ENCODE data around the gene FIGN.

Gene FIGN

GRCh38 chr2:163719331-163719730 lies 16.5 kb downstream of the FIGN start:
- TF ChIP-seq, protein P1, sequence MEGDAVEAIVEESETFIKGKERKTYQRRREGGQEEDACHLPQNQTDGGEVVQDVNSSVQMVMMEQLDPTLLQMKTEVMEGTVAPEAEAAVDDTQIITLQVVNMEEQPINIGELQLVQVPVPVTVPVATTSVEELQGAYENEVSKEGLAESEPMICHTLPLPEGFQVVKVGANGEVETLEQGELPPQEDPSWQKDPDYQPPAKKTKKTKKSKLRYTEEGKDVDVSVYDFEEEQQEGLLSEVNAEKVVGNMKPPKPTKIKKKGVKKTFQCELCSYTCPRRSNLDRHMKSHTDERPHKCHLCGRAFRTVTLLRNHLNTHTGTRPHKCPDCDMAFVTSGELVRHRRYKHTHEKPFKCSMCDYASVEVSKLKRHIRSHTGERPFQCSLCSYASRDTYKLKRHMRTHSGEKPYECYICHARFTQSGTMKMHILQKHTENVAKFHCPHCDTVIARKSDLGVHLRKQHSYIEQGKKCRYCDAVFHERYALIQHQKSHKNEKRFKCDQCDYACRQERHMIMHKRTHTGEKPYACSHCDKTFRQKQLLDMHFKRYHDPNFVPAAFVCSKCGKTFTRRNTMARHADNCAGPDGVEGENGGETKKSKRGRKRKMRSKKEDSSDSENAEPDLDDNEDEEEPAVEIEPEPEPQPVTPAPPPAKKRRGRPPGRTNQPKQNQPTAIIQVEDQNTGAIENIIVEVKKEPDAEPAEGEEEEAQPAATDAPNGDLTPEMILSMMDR (conservative IDR thresholded peaks at IDR 0.05; ENCODE audit: low read depth, low read length): no peak
- no peak overlapping the region for H3K4me3 ChIP-seq (ENCODE audit: low read length)
- DNase-seq (ENCODE audit: low read depth): no peak

GRCh38 chr2:163717993-163718680 lies 17.7 kb downstream of the FIGN start:
- TF ChIP-seq, protein P1 (conservative IDR thresholded peaks at IDR 0.05; ENCODE audit: low read depth, low read length): no peak
- H3K4me3 ChIP-seq (ENCODE audit: low read length): no peak overlapping the region
- no peak for DNase-seq (ENCODE audit: low read depth)

DNA sequence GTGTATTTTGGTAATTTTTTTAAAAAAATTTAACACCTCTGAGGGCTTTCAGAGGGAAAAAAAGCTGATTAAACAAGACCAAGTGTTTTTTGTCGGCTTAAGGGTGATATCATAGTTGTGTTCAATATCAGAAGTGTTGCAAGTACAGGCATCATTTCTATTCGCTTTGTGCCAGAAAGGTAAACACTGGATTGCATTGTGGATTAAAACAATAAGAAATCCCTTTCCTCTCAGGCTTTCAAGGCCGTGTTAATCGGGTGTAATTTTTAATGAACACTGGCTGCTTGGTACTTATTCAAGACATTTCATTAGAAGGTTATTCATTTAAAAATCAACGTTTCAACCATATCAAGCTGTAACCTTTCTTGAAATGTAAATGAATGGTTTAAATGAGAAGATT lies 18.3 kb downstream of the FIGN start:
- peak; percentile 50 for DNase-seq (ENCODE audit: low read depth)
- TF ChIP-seq, protein P1 (conservative IDR thresholded peaks at IDR 0.05; ENCODE audit: low read depth, low read length): no peak
- no peak overlapping the region for H3K4me3 ChIP-seq (ENCODE audit: low read length)

DNA sequence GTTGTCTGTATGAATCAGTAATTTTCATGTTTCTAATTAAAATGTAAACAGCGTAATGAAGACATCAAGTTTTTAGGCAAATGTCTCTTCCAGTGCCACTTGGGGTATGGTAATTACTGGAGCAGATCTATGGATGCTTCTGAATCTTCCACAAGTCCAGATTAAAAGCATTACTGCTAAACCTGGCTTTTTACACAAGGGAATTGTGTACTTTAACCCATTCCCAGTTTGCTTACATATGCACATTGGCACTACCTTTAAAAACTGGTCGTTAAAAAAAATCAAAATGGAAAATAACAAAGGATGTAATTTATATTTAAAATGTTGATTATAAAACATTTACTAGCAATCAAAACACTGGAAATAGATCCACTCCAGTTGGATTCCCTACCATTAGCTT lies 19.7 kb downstream of the FIGN start:
- no peak for DNase-seq (ENCODE audit: low read depth)
- no peak overlapping the region for H3K4me3 ChIP-seq (ENCODE audit: low read length)
- TF ChIP-seq, protein P1 (conservative IDR thresholded peaks at IDR 0.05; ENCODE audit: low read depth, low read length): no peak

- H3K4me3 ChIP-seq (ENCODE audit: low read length): no peak overlapping the region
- TF ChIP-seq, protein P1 (conservative IDR thresholded peaks at IDR 0.05; ENCODE audit: low read depth, low read length): no peak
- no peak for DNase-seq (ENCODE audit: low read depth)
Observed at GRCh38 chr2:163715668-163716067, 20.1 kb downstream of the FIGN start.

- TF ChIP-seq, protein P1 (conservative IDR thresholded peaks at IDR 0.05; ENCODE audit: low read depth, low read length): no peak
- H3K4me3 ChIP-seq (ENCODE audit: low read length): no peak overlapping the region
- no peak for DNase-seq (ENCODE audit: low read depth)
Observed at GRCh38 chr2:163715199-163715598, 20.6 kb downstream of the FIGN start.

GRCh38 chr2:163713534-163714311 lies 22.1 kb downstream of the FIGN start:
- peak; percentile 68 for DNase-seq (ENCODE audit: low read depth)
- TF ChIP-seq, protein P1 (conservative IDR thresholded peaks at IDR 0.05; ENCODE audit: low read depth, low read length): no peak
- H3K4me3 ChIP-seq (ENCODE audit: low read length): peak overlapping the region; percentile 16

Data from retinal pigment epithelial cell (primary cell).